Medulla oblongata (tissue), 1 donor: ENCODE data around the gene CMSS1.
"Not testable (repeated sequence)": the region's sequence is repeated elsewhere in the genome, so short reads cannot be mapped to it uniquely, and the experiment has no call there.

Source experiments
- DNase-seq: peaks from one replicate; pipeline ENCODE4 v3.0.0-alpha.2; 2015; ENCODE audit errors: extremely low spot score

Gene CMSS1

DNA sequence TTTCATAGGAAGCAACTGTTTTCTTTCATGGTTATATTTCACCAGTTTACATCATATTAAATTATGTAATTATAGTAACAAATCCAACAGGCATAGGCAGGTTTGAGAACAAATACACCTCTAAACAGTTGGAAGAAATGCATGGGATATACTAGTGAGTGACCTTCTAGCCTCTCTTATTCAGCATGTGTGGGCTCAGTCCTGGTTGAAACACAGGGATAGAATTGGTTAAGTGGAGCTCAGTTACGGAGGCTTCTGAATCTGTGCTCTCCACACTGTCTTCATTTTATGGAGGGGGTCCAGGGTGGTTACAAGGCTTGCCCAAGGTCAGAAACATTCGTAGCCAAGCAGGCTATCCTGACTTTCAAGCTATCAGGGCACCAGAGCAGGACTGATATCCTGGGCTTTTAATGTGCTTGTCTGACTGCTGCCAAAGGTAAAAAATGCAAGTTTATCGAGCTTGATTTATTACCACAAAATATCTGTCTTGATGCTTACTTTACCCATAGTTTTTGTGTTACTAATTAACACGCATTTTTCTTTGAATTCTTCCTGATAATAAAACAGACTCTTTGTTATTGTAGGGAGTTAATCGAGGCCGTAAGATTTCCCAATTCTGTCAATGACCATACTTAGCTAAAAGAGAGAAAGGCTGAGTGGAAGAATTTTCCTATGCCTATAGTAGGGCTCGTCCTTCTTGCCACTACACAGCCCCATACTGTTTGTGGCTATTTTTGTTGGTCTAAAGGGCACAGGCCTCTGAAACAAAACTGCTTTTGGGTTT is 207.1 kb downstream of the CMSS1 start:
- DNase-seq: no peak

DNA sequence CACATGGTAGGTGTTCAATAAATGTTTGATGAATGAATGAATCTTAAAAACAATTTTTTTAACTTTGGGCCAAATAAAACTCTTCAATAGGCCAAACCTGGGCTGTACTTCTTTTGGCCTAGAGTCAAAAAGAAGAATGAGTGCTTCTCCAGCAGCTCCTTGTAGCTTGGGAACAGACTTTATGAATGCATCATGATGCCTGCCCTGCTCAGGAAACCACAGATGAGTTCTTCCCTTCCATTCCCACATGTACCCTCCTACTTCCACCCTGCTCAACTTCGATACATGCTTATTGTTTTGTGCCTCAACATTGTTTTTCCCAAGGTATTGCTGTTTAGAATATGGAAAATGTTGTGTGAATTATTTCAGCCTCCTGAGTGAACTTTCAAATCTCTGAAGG is 209.7 kb downstream of the CMSS1 start:
- no peak for DNase-seq

DNA sequence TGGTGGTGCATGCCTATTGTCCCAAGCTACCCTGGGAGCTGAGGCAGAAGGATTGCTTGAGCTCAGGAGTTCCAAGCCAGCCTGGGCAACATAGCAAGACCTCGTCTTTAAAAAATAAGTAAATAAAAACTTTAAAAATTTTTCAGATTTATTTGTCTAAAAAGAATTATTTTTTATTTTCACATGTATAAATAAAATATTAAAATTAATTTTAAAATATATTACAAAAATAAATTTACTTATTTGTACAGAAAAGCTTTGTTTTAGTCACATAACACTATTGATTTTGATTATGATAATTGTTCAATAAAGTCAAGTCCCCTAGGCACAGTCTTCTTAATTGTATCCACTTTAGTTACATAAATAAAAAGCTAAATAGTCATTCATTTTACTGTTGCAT is 211.4 kb downstream of the CMSS1 start:
- DNase-seq: no peak

DNA sequence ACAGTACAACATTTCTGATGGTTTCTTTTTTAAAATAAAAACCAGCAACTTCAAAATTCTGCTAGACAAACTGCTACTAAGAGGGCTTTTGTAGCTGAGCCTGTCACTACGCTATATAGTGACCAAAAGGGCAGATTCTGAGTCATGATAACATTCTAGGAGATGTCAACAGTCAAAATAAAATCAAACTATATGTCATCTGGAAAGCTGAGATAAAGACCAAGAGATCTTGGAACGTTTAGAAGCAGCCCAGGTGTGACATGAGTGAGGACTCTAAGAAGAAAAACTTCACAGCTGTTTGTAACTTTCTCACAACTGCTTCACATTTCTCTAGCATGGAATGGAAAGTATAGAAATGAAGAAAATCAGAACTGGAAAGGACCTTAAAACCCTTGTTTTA is 212.0 kb downstream of the CMSS1 start:
- no peak for DNase-seq

DNA sequence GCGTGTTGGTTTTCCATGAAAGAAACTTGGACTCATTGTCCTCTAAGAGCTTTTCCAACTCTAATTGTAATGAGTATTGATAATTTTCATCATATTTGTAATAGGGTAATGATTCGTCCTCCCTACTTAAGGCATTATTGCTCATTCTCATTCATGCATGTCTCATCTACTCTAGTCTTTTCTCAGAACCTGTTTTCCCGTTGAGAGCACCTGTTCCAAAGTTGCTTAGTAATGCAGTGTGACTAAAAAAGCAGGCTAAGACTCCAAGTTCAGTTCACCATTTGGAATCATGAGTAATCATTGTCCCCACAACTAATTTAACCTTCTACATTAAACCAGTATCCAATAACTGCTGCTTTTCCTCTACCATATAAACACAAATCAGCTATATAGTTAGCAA is 212.7 kb downstream of the CMSS1 start:
- DNase-seq: no peak

DNA sequence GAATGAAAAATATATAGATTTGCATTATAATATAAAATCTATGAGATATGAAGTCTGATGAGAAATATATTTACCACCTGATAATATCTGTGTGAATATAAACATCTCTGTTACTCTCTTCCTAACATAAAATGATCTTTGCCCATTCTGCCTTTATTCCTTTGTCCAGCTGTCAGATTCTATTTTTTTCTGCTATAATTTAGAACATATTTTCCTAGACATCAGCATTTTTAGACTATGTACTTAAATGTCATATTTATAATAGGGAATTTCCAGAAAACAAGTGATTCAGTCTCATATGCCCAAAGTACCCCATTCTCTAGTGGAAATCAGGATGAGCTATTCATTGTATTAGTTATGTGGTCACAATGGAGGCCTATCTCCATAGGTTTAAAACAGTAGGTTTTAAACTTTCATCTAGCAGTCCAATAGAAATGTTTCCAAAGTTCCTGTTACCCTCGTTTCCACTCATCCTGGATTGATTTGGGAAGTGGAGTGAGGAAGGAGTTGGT is 213.3 kb downstream of the CMSS1 start:
- DNase-seq: no peak

DNA sequence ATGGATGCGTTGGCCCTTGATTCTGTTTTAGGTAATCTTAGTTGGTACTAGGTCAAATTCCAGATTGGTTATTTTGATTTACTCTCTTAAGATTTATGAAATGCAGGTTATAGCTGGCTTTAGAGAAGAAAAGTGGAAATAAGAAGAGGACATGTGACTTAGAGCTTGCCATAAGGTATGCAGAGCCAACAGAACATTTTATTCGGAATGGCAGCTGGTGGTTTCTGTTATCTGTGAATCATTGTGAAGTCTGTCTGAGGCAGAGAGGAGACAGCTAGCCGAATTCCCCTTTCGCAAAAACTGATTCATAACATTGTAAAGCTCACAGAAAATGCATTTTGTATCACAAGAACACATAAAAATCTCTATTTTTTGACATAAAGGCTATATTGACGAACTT is 214.6 kb downstream of the CMSS1 start:
- no peak for DNase-seq

DNA sequence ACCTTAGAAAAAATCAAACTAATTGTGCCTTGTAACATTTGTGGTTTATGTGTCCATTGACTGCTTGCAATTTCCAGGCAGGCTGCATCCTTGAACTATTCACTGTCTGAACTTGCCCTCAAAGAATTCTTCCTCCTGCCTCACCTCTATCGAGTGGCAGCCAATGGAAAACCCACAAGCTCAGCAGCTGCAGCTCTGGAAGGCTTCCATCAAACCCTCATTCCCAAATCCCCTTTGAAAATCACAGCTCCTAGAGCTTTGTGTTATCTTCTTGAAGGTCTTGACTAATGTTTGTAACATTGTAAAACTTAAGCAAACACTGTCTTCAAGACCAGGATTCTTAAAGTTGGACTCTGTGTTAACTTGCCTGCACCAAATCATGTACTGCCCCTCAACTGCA is 215.5 kb downstream of the CMSS1 start:
- DNase-seq: no peak

DNA sequence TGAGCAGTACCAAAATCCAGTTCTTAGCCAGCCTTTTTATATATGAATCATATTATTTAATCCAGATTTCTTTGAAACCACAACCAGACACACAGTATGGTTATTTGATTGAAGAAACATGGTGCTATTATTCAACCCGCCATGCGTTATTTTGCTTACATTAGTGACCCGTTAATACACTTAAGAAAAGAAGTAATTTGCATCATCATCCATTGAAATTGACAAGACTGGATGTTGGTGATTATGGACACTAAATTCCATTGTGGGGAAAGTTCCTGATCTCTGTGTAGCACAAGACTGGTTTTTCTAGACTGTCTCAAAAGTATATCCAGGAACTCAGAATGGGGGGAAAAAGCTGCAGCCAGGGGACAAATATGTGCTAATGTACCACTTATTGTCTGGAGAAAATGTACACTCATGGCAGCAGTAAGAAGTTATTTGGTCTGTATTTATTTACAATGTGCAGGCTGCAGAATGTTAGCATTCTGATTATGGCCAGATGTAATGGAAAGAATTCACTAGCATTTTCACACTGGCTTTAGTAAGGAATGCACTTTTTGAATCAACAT is 216.3 kb downstream of the CMSS1 start:
- DNase-seq: no peak

DNA sequence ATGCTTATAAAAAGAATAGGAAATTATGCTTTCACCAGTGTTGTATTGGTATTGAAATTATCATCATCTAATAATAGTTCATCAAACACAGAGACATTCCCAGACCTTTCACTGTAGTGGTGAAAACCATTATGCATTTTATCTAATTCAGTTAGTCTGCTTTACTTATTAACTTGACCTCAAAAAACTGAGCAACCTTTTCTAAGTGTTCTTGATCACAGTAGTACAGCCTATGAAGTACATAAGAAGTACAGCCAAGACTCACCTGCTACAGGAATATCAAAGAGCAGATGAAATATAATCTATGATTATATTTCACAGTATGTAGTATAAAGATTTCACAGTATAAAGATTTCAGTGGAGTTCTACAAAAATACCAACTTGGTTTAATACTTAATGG is 221.4 kb downstream of the CMSS1 start:
- no peak for DNase-seq

DNA sequence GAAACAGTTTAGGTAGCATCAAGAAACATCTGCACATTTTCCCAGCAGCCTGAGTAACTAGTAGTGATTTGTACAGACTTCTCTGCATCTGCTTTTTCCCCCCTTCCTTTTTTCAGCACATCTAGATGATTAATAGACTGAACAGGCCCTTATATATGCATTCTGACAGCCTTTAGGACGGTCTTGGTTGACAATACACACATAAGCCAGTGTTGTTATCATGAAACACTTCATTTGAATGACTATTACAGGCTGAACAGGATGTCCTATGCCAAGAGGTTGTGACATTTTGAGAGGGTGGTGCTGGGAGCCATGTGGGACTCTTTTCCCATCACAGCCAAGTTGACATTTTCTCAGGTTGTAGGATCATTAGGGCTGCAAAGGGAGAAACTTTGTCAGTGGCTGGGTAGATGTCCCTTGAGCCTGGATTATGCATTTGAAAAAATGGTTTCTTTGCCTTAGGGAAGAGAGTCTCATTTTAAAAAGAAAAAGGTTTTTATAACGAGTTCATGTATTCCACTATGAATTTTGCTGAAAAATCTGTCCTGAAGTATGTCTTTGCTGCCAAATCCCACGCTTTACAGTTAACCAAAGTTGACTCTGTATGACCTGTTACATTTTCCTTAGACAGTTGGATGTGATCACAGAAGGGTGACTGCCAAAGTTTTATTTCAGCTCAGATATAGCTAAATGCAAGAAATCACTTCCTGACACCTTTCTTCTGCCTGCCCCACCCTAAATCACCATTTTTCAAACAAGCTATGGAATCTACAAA is 223.0 kb downstream of the CMSS1 start:
- DNase-seq: no peak

DNA sequence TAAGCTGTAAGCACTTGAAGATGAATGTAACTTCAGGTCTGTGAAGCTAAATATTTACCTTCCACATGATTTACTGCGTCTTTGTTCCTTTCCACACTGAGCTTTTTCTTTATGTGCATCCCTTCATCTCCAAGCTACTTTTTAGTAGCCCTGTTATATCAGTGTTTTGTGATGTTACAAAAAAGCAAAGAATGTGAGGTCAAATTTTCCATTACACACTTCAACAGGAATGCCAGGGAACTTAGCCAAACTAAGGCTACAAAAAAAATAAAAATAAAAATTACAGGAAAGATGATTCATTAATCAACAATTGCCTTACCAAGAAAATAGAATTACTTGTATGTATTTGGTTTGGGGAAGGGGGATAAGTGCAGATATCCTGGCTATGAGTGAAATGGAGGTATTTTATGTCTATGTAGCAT is 223.7 kb downstream of the CMSS1 start:
- DNase-seq: no peak

DNA sequence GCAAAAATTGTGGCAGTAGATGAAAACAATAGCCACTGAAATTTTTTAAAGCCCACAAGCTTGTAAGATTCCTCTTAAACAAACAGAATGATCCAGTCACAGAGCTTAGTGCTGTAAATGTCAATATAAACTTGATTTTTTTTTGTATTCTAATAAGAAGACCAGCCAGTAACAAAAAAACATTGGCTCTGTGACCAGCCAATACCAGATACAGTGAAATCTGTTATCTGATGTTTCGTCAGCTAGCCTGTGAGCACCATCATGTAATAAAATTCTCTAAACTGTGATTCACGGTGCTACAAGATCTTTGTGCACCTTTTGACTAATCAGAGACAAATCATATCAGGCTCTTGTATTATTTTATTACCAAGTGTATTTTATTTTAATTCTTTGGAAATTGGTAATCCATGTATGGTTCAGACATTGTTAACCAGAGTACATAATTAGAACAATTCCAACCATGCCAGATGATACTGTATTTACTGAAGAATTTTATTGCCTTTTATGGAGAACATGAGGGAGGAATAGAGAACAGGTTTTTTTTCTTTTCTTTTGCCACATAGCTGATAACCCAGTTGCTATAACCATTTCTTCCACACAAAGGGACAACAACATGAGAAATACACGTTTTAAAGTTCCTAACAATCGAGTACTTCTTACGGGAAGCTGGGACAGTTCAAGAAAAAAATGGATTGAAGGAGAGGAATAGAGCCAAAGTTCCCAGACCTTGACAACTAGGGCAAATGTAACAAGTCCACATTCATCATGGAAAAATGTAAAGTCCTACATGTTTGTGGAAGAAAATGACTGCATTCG is 224.7 kb downstream of the CMSS1 start:
- DNase-seq: no peak

DNA sequence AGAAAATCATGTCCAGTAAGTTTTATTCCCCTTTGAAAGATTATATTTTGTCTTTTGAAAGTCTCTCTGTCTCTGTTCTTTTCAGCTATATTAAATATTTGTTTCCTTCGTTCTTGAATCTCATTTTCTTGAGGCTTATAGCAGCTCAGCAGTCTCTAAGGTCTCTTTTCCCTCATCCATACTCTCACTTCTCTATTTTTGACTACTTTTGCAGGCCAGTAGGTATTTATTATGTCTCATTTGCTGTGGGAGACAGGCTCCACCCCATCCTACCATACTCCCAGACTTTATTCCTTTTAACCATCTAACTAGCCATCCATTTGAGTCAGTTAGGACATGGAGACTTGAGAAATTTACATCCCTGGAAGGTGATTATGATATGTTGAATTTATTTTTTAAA is 225.6 kb downstream of the CMSS1 start:
- DNase-seq: no peak

DNA sequence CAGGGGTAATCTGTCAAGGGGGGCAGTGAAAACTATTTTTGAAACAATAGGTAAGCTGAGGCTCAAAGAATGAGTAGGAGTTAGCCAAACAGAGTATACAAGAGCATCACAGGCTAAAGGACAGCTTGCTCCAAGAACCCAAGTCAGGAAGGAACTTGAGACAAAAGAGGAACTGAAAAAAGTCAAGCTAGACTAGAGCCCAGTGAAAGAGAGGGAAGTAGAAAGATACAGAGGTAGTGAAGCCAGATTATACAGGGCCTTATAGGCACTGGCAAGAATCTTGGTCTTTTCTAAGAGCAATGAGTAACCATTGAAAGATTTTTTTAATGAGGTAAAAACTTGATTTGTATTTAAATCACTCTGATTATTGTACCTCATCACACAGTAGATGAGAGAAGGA is 226.7 kb downstream of the CMSS1 start:
- DNase-seq: peak; percentile 77

DNA sequence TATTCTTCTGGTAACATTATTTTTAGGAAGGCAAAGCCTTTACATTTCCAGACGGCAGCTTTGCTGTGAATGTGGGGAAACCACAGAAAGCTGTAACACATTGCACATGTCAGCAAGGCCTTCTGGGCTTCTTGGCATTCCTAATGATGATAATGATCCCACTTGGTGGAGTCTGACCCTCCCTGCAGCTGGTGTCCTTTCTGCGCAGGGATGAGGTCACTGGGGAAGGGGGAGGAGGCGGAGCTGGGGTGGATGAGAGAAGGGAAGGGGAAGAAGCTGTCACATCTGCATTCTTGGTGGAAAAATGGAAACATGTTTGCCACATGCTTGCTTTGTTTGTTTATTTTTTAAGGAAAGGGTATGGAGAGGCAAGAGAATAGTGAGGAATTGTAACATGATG is 228.0 kb downstream of the CMSS1 start:
- DNase-seq: peak; percentile 32

DNA sequence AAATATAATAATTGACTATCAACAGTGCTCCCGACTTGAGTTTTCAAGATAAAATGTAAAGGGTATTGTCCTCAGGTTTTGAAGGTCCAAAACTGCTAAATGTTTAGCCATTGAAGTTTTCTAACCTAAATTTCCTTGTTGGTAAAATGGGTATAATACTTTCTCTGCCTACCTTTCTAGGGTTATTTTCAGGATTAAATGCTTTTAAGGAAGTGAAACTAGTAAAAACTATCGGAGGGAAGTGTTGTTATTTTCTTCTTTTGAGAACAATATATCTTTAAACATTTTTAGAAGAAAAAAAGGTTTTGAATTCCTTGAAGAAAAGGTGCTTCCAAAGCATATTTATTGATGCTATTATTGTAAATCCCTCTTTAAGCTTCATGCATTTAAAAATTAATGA is 229.3 kb downstream of the CMSS1 start:
- no peak for DNase-seq

DNA sequence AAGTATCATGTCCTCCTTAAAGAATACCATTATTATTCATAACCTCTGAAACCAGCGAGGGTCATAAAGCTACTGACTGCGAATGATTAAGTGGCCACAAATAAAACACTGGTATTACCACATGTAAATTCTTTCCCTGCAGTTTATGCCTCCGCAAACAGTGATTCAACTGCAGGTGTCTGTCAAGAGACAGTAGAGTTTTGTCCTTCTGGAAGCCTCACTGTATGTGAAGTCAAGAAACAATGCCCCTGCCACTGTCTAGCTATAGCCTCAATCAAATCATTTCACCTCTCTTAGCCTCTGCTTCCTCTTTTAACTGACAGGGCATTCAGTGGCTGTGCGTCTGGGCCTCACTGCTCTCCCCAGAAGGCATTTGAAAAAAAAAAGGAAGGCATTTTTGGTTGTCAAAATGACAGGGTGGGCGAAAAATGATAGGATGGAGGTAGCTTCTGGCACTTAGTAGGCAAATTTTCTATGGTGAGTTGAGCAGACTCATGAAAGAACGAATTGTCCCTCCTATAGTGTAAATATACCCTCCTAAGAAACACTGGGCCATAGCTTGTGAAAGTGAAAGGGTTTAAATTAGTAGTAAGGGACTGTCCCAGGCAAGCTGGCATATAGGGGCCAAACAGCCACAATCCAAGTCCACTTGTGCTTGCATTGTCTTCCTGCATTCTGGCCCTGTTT is 229.9 kb downstream of the CMSS1 start:
- peak; percentile 54 for DNase-seq

DNA sequence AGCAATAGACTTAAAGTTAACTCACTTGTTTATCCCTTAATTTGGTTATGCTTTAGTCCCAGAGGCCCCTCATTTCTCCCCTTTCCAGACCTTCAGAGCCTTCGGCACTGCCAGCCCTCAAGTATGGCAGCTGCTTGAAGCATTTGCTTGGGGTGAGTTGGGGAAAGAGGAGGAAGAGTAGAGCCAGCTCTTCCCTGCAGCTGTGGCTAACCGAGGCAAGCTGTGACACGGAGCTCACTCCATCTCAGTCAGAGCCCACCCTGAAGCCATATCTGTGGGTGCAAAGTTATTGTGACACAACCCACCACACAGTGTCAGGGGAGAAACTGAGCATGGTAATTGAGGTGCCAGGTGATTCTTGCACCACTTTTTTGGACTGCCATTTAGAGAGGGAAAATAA is 230.6 kb downstream of the CMSS1 start:
- no peak for DNase-seq

DNA sequence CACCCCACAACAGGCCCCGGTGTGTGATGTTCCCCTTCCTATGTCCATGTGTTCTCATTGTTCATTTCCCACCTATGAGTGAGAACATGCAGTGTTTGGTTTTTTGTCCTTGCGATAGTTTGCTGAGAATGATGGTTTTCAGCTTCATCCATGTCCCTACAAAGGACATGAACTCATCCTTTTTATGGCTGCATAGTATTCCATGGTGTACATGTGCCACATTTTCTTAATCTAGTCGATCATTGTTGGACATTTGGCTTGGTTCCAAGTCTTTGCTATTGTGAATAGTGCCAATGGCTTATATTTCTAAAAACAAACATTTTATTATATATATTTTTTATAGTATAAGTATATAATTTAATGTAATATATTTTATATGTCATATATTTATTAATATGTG is 233.9 kb downstream of the CMSS1 start:
- not testable (repeated sequence) for DNase-seq

DNA sequence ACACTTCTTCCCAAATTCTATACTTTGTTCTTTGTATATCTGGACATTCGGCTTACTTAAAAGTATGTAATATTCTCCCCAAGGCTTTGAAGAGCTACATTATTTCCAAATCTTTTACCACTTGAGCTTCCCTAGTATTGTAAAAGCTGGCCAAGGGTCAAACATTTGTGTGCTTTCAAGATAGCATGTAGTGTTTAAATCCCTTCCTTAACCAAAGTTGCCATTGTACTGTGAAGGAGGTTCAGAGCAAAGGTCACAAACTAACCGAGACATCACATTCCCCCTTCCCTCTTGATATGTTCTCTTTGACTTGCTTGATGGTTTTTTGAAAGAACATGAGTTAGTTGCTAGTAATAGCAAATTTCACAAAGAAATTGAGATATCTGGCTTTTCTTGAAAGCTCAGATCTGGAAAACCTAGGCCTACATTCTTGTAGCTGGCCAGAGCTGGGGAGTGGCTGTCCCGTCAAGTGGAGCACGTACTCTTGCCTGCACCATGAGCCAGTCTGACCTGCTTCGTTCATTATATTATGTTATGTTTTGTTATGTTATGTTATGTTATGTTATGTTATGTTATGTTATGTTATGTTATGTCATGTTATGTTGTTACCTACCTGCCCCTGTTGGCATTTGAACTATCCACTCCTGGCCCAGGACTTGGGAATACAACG is 236.4 kb downstream of the CMSS1 start:
- DNase-seq: no peak
